HG02938 (cell line): ENCODE results near the gene TALDO1.

Experiments
- ATAC-seq: cut with Tn5 transposase; IDR thresholded peaks from one replicate; pipeline ENCODE4 v1.9.1; 2021; ENCODE audit warnings: mild to moderate bottlenecking, moderate library complexity; ENCODE audit not compliant: unreplicated experiment

The TALDO1 gene

GRCh38 chr11:798093-798713, 50.9 kb downstream of the TALDO1 start, which contains the start of gene SLC25A22:
TSS of gene SLC25A22 (minus strand) at chr11:798281. CDS start at chr11:795006, 3,275 bp downstream.
- ATAC-seq, result peak; percentile 36

- ATAC-seq, result no peak
Measured at GRCh38 chr11:799641-800316, 52.5 kb downstream of the TALDO1 start.

GRCh38 chr11:800473-800872, 53.2 kb downstream of the TALDO1 start:
- no peak for ATAC-seq

GRCh38 chr11:801097-801780, 54.0 kb downstream of the TALDO1 start:
- ATAC-seq, result no peak

- ATAC-seq, result no peak
Measured at GRCh38 chr11:802018-802617, 54.9 kb downstream of the TALDO1 start.

GRCh38 chr11:802693-803466, 55.6 kb downstream of the TALDO1 start:
- ATAC-seq, result no peak

DNA sequence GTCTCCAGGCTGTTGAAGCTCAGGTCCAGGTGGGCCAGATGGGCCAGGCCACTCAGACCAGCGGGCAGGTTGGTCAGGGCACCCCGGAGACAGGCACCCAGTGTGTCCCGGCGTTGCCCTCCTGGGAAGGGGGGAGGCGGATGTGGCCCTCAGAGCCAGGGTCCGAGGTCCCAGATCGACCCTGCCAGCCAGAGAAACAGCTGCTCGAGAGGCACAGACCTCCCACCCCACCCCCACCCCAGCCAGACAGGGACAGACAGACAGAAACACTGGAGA, 56.1 kb downstream of the TALDO1 start:
- ATAC-seq, result no peak

DNA sequence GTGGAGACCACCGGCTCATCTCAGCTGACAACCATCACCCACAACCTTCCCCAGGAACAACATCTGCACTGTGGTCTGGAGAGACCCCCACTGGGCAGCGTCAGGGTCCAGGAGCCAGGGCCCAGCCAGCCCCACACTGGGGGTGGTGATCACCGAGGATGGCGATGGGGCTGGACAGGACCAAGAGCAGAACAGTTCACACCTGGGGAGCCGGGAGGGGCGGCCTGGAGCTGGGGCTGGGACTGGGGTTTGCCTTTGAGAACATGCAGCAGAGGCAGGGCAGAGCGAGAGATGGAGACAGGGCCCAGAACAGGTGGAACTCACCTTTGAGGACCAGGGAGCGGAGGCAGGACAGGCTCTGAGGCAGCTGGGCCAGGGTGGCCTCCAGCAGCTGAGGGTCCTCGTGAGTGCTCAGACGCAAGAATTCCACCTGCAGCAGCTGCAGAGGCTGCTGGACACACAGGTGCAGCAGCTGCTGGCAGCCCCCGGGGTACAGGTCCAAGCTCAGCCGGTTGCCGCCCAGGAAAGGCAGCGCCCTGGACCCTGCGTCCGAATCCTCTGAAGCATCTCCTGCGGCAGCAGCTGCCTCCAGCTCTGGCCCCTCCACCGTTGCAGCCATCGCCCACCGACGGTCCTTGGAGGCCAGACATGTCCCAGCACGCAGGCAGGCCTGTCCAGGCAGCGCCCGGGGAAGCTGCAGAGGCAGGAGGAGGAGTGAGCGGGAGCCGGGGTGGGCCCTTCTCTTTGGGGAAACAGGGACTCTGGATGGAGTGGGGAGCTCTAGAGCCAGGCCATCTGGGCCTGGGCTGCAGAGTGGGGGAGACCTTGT, 56.7 kb downstream of the TALDO1 start:
- ATAC-seq, result no peak

- no peak for ATAC-seq
Measured at GRCh38 chr11:804599-804964, 57.3 kb downstream of the TALDO1 start.

- no peak for ATAC-seq
Measured at GRCh38 chr11:808427-809286, 61.4 kb downstream of the TALDO1 start.

- ATAC-seq, result peak; percentile 72
Measured at GRCh38 chr11:809287-810039, 62.2 kb downstream of the TALDO1 start, which contains the start of gene RPLP2. TSS of gene RPLP2 (plus strand) at chr11:809967. CDS start at chr11:810235, 268 bp downstream.

GRCh38 chr11:810040-810567, 62.8 kb downstream of the TALDO1 start:
- no peak for ATAC-seq

- ATAC-seq, result no peak
Measured at GRCh38 chr11:811446-812245, 64.4 kb downstream of the TALDO1 start.

- no peak for ATAC-seq
Measured at GRCh38 chr11:812390-812789, 65.1 kb downstream of the TALDO1 start.

GRCh38 chr11:813072-813455, 65.8 kb downstream of the TALDO1 start:
- no peak for ATAC-seq

DNA sequence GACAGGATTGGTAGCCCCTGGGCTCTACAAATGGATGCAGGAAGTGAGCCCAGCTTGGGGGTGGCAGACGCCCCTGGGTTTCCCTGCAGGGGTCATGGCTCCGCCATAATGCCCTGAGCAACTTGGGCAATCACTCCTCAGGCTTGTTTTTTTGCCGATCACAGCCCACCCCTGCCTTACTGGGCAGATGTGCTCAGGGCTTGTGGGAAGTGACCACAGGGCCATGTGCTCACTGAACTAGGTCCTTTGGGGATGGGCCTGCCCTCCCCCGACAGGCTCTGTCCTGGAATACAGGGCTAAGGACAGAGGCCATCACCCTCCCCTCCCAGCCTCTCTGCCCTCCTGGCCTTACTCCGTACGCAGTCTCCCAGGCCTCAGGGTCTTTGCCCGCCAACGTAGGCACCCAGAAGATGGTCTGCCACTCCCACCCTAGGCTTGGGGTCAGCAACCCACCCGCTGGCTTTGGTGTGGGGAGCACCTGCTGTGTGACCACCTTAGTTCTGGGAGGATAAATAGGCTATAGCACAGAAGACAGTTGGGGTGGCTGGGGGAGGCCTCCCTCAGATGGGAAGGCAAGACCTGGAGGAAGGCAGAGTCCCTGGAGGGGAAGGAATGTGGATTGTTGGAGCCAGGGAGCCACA, 66.3 kb downstream of the TALDO1 start:
- ATAC-seq, result no peak
